GM19193 (cell line): ENCODE measurements around the gene WNT5A.

Source experiments
- POLR2A ChIP-seq: IDR thresholded peaks from 4 replicates; pipeline ENCODE4 v1.6.1; 2011; ENCODE audit not compliant: insufficient read depth, insufficient read length; ENCODE audit errors: extremely low read depth

WNT5A gene

GRCh38 chr3:55453886-55454496 is 33.1 kb downstream of the WNT5A start:
- TF ChIP-seq POLR2A: no peak

- TF ChIP-seq POLR2A: no peak
Measured at GRCh38 chr3:55452886-55453285, 34.2 kb downstream of the WNT5A start.

GRCh38 chr3:55449527-55449926 is 37.6 kb downstream of the WNT5A start:
- no peak for TF ChIP-seq POLR2A

DNA sequence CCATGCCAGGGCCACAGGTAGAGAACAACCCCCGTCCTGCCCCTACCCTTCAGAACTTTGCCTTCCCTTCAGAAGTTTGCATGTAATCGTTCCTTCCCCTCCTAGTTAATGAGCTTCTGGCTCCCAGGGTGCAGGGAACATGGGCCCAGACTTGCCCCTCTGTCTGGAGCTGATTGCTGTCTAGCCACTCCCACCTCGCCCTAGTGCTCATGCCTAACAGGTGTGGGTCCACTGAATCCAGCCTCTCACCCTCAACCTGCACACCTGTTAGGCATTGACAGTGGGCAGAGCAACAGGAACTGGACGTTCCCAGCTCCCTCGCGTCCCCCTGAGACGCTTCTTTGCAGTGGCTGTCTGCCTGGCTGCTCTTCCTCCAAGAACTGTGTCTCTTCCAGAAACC is 40.3 kb downstream of the WNT5A start:
- no peak for TF ChIP-seq POLR2A

GRCh38 chr3:55445551-55445950 is 41.6 kb downstream of the WNT5A start:
- no peak for TF ChIP-seq POLR2A

- no peak for TF ChIP-seq POLR2A
Measured at GRCh38 chr3:55443346-55443745, 43.8 kb downstream of the WNT5A start.

DNA sequence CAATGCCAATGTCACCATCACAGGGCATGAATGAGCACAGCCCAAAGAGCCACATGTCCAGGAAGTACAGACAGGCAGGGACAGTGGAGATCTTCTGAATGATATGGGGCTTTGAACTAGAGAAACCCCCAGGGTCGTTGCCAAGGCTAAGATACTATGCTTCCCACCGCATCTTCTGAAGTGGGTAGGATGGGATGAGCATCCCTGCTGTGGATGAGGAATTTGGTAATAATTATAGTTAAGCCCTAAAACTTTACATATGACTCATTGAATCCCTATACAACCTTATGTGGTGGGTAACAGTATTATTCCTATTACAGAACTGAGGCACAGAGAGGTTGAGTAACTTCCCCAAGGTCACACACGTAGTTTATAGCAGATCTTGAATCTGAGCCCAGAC is 44.2 kb downstream of the WNT5A start:
- no peak for TF ChIP-seq POLR2A

DNA sequence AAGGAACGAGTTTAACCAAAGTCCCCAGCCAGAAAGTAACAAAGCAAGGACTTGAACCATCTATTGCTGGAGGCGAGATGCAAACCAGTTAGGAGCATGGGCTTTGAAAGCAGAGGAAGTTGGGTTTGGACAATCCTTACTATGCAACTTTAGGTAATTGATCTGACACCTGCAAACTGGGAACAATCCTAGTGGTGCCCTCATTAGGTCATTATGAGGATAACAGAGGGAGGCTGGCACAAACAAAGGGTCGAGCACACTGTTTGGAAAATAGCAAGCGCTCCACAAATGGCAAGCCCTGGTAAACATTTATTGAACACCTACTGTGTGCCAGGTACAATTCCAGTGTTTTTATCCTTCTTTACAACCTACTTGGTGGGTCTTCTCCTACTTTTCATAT is 45.6 kb downstream of the WNT5A start:
- no peak for TF ChIP-seq POLR2A

GRCh38 chr3:55440104-55440708 is 46.9 kb downstream of the WNT5A start:
- no peak for TF ChIP-seq POLR2A

GRCh38 chr3:55439657-55440056 is 47.4 kb downstream of the WNT5A start:
- TF ChIP-seq POLR2A: no peak

DNA sequence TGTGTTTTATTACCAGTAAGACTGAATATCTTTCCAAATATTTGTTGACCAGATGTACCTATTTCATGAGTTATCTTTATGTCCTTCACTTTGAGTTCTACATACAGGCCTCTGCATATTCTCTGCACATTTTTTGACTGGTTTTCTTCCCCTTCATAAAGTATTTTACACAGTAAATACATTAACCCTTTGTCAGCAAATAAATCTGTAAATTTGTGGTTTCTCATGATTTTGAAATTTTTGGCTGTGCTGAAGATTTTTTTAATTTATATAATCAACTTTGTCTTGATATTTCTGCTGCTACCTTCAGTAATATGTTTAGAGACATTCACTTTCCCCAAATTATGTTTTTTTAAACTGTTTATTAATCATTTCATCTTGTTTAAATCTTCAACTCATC is 50.5 kb downstream of the WNT5A start:
- no peak for TF ChIP-seq POLR2A

DNA sequence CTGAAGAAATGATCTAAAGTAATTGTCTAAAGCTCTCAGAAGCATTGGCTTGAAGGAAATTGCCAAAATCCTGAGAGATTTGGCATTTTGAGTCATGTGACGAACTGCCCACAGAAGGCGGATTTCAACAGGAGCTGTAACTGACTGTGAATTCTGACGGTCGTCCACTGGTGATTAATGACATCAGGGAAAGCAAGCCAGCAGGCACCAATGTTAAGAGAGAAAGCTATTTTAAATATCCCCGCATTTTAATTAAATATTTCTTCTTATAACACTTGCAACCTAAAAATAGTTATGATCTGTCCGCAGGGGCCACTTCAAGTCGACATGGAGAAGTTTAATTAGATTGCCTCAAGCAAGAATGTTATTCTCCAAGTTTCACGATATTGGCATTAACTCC is 51.6 kb downstream of the WNT5A start:
- TF ChIP-seq POLR2A: no peak

GRCh38 chr3:55434789-55435188 is 52.3 kb downstream of the WNT5A start:
- no peak for TF ChIP-seq POLR2A

- TF ChIP-seq POLR2A: no peak
Measured at GRCh38 chr3:55431041-55431440, 56.1 kb downstream of the WNT5A start.

DNA sequence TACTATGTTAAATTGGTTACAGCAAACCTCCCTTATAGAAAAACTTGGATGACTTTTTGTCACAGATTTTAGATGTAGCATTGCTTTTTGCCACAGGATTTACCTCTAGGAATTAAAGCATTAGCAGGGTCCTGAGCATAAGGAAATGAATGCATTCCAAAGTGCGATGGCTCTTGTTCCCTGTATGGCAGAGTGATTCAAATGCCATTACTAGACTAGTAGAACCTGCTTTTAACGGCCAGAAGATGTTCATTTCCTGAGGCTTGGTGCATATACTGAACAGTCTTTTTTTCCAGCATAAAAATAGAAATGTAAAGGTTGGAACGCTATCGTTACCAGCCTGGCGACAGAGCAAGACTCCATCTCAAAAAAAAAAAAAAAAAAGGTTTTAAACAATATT is 59.4 kb downstream of the WNT5A start:
- TF ChIP-seq POLR2A: no peak

- TF ChIP-seq POLR2A: no peak
Measured at GRCh38 chr3:55426486-55426885, 60.6 kb downstream of the WNT5A start.

DNA sequence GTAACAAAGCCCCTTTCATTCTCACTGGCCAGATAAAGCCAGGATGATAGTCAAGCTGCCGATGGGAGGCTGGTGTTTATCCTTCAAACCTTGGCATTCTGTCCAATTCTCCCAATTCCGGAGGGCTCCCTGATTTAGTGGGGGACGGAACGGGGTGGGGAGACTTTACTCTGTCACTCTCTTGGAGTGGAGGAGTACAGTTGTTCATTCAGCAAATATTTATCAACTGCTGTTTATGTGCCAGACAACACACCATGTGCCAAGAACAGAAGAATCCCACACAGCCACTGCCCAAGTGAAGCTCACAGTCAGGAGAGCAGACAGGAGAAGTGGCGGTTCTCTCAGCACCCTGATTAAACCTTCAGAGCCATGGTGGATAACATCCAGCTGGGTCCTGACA is 63.3 kb downstream of the WNT5A start:
- no peak for TF ChIP-seq POLR2A
